Lower leg skin (tissue), 4 donors: ENCODE results near the gene MT1G. TPM values are rescaled to one million over a fixed set of nuclear protein-coding genes. Genes with fewer than 3 reads are reported as not detected.

ENCODE experiments used
- DNase-seq, 2 donors: peaks; one replicate each; pipeline ENCODE4 v3.0.0-alpha.2; 2019; ENCODE audit warnings: low spot score in 2 of 2
- H3K4me3 ChIP-seq: fragments of 200-600 bp; sonication (generic); 2 replicates; pipeline ENCODE4 v1.5.1; 2017; ENCODE audit warnings: mild to moderate bottlenecking, low read depth; ENCODE audit not compliant: poor library complexity, severe bottlenecking
- POLR2A ChIP-seq, 2 donors: fragments of 450-650 bp; IDR thresholded peaks; one replicate each; pipeline ENCODE4 v1.6.1; 2016 to 2017; ENCODE audit warnings: antibody characterized with exemption in 2 of 2, mild to moderate bottlenecking in 1 of 2, moderate library complexity in 1 of 2
- WGBS, 2 donors: methylation state at CpG; one replicate each; pipeline ENCODE4 v1.1.5; 2018; 5-methylcytosine and 5-hydroxymethylcytosine counted together
- intact Hi-C: fragments of 100-400 bp; cut with DNase I; formaldehyde crosslinking; loops from one replicate; pipeline ENCODE4 v1.15.0; 2023; ENCODE audit warnings: low total_unique reads
- total RNA-seq, 4 donors: library from RNA; depleted of rRNA; stranded (reverse); fragments of >200 nt; gene quantifications; one replicate each; pipeline ENCODE4 v1.1.0, GENCODE V29; 2016
- TF ChIP-seq, protein P1 (sequence below), 3 donors: fragments of 450-650 bp; IDR thresholded peaks; one replicate each; pipeline ENCODE4 v1.5.1; 2016; ENCODE audit warnings: antibody characterized with exemption in 3 of 3, mild to moderate bottlenecking in 3 of 3, moderate library complexity in 2 of 3

MT1G gene
- total RNA-seq, 4 donors from 2014 or later: 5.6 to 46.4 (median 37.8) TPM; not detected in 1

DNA sequence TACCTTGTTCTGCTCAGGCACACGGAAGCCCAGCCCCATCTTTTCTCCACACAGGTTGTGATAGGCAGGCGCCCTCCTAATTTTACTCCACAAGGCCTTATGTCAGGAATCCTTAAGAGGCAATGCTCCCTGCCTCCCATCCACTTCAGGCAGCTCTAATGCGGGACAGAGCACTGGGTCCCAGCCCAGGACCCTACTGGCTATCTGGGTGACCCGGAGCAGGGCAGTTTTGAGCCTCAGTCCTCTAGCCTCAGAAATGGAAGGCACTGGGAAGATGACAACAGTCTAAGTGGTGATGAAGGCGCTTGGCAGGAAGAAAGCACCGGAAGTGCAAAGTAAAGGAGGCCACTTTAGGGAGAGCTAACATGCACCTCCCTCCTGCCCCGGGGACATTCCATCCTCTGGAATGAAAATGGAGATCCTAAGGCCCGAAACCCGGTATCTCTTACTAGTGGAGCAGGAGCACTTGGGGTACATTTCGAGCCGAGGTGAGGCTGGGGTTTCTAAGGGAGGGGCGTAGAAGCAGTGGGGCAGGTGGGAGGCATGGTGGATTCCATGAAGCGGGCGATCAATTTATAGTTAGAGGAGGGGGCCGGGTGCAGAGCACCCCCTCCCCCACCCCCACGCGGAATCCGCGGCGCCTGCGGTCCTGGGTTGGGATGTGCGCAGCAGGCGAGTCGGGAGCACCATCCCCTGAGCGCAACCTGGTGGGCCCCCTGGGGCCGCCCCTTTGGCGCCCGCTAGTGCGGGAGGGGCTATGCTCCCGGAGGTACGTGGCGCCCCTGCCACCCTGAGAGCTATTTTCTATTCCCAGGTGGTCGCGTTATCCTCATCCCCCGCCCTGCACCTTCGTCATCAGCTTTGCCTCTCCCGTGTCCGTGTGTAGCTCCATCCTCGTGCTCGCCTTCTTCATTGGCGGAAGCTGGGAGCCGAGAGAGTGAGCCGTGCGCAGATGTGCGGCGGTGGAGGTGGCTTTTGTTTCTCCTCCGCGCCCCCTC, 5.2 kb downstream of the MT1G start:
- intact Hi-C loops: no loop called here
- no peak for DNase-seq
- no peak for TF ChIP-seq POLR2A (IDR thresholded peaks at IDR 0.05)
- TF ChIP-seq, protein P1, sequence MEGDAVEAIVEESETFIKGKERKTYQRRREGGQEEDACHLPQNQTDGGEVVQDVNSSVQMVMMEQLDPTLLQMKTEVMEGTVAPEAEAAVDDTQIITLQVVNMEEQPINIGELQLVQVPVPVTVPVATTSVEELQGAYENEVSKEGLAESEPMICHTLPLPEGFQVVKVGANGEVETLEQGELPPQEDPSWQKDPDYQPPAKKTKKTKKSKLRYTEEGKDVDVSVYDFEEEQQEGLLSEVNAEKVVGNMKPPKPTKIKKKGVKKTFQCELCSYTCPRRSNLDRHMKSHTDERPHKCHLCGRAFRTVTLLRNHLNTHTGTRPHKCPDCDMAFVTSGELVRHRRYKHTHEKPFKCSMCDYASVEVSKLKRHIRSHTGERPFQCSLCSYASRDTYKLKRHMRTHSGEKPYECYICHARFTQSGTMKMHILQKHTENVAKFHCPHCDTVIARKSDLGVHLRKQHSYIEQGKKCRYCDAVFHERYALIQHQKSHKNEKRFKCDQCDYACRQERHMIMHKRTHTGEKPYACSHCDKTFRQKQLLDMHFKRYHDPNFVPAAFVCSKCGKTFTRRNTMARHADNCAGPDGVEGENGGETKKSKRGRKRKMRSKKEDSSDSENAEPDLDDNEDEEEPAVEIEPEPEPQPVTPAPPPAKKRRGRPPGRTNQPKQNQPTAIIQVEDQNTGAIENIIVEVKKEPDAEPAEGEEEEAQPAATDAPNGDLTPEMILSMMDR (IDR thresholded peaks at IDR 0.05): no peak
- no peak overlapping the region for H3K4me3 ChIP-seq
- WGBS, 2 donors: 22 to 27% methylated on average over 41 of the region's 48 CpGs

DNA sequence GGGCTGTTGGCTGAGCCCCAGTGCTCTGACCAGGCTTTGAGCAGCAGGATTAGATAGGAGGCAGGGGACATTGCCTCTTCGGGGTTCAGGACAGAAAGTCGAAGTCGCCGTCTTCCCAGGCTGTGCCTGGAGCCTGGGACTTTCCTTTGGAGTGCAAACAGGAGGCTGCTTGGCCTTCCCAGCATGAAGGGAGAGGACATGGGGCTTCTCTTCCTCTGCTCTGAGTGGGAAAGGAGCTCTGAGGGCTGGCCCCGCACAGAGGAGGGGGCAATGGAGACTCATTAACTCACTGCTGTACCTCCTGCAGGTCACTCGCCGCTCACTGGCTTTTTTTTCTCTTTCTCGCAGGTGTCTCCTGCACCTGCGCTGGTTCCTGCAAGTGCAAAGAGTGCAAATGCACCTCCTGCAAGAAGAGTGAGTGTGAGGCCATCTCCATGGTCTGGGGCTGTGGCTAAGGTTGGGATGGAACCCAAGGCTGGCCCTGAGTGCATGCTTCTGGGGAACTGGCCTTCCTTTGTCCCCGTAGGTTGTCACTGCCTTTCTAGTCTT, 9.5 kb downstream of the MT1G start:
- no peak overlapping the region for H3K4me3 ChIP-seq
- WGBS, 2 donors: 40 to 43% methylated on average over 10 of the region's 10 CpGs
- TF ChIP-seq, protein P1 (IDR thresholded peaks at IDR 0.05): no peak
- no peak for TF ChIP-seq POLR2A (IDR thresholded peaks at IDR 0.05)
- no peak for DNase-seq
- intact Hi-C loops: no loop called here

DNA sequence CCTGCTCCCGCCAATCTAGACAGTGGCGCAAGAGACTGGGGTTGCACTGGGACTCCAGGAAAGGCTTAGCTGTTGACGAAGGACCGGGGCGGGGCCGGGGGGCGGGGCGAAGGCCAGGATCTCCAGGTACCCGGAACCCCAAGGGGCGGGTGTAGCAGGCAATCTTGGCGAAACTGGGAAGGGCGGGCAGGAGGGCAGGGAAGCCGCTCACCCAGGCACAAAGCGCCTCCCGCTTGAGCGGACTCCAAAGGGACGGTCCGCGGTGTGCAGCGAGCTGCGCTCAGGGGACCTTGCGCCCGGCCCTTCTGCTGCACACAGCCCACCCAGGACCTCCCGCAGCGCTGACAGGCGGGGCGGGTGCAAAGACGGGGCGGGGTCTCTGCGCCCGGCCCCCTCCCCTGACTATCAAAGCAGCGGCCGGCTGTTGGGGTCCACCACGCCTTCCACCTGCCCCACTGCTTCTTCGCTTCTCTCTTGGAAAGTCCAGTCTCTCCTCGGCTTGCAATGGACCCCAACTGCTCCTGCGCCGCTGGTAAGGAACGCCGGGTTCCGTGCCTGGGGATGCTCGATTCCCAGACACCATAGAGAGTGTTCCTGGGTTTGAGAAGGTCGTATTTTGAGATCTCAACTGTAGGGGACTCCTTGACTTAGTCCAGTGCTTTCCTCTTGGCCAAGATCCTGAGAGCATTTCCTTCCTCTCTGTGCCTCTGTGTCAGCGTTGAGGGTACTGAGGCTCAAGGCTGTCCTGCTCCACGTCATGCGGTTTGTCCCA, 10.1 kb downstream of the MT1G start, which contains the start of gene MT1F:
Gene MT1F, plus strand, starts transcription at position 405 of the 772 bp plus-strand sequence. Its CDS starts 100 bp downstream, at position 505.
- peak within 1 kb of the TSS; percentile 13 for H3K4me3 ChIP-seq
- peak; percentile 87 to 97 for DNase-seq
- WGBS, 2 donors: 2 to 3% methylated on average over 18 to 45 of the region's 46 CpGs
- TF ChIP-seq, protein P1 (IDR thresholded peaks at IDR 0.05): no peak
- no peak for TF ChIP-seq POLR2A (IDR thresholded peaks at IDR 0.05)
- intact Hi-C loops: no loop called here

DNA sequence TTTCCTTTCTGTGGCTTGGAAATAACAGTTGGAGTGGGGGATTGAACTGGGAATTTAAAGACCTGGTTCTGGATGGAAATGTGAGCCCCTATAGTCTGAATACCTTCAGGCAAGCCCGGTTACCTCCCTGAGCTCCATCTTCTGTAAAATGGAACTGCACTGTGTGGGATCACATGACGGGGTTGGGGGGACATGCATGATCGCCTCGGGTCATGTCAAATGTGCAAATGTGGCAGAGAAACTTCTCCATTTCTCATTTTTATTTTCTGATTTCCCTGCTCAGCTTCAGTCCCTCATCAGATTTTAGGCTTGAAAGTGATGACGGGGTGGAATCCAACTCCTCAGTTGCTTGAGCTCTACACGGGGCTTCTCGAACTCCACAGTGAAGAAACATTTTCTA, 14.6 kb downstream of the MT1G start:
- WGBS, 2 donors: 79 to 84% methylated on average over 7 of the region's 7 CpGs
- H3K4me3 ChIP-seq: no peak overlapping the region
- TF ChIP-seq, protein P1 (IDR thresholded peaks at IDR 0.05): no peak
- TF ChIP-seq POLR2A (IDR thresholded peaks at IDR 0.05): no peak
- intact Hi-C loops: no loop called here
- no peak for DNase-seq

DNA sequence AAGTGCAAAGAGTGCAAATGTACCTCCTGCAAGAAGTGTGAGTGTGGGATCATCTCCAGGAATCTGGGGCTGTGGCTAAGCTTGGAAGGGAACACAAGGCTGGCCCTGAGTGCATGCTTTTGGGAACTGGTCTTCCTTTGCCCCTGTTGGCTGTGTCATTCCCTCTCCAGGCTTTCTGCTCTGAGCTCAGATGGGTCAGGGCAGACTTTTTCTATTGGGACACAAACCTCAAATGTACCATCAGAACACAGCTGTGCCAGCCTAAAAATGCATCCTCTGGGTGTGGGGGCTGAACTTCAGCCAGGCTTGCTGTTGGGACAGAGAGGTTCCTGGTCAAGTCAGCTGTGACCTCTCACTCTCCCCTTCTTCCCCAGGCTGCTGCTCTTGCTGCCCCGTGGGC, 15.3 kb downstream of the MT1G start:
- H3K4me3 ChIP-seq: no peak overlapping the region
- no peak for TF ChIP-seq POLR2A (IDR thresholded peaks at IDR 0.05)
- TF ChIP-seq, protein P1 (IDR thresholded peaks at IDR 0.05): no peak
- no peak for DNase-seq
- intact Hi-C loops: no loop called here
- 23 to 44% methylated on average over 1 of the region's 1 CpG for WGBS, 2 donors
